K562 (cell line): ENCODE measurements around the gene TNN. TPM values are rescaled to one million over a fixed set of nuclear protein-coding genes. Genes with fewer than 3 reads are reported as not detected.
A peak's percentile ranks its signal among the peaks of the same experiment; 100 is the strongest.

Experiments used
- CBX1 ChIP-seq: sonication (generic); IDR thresholded peaks from 2 replicates; pipeline ENCODE4 v1.6.1; 2016; ENCODE audit warnings: antibody characterized with exemption, low read depth, mild to moderate bottlenecking
- CBX3 ChIP-seq, 2 experiments: IDR thresholded peaks; 1 replicate in 1 of 2; 2 replicates in 1 of 2; pipeline ENCODE4 v1.6.1; 2012; ENCODE audit warnings: inconsistent platforms in 2 of 2, low read length in 2 of 2, borderline replicate concordance in 1 of 2, control low read depth in 1 of 2
- polyA plus RNA-seq, 8 experiments: library from polyadenylated mRNA; depleted of rRNA in 4 of 8; stranded (reverse) in 5 of 8; unstranded in 3 of 8; fragments of >200 nt; fragmentation: Nextera tagmentation in 2 of 8; fragmentation: Illumina TruSeq in 1 of 8; extraction: Ambion mirVana in 2 of 8; extraction: Trizol in 1 of 8; gene quantifications; 2 replicates each; pipeline versions ENCODE4 v1.2.1 to v1.2.3, GENCODE V29; 2011 to 2014; ENCODE audit warnings: inconsistent platforms in 1 of 8, missing spikeins in 1 of 8
- total RNA-seq, 7 experiments: library from RNA; depleted of rRNA in 6 of 7; stranded (reverse); fragments of >200 nt in 6 of 7; fragmentation: Illumina TruSeq in 2 of 7; extraction: Trizol in 2 of 7; gene quantifications; 2 replicates each; pipeline versions ENCODE4 v1.2.1 to v1.2.3, GENCODE V29; 2011 to 2021; ENCODE audit warnings: low replicate concordance in 1 of 7
- TF ChIP-seq, protein P1 (sequence below), 2 experiments: fragments of 450-650 bp; formaldehyde crosslinking in 1 of 2; IDR thresholded peaks; 2 replicates each; pipeline versions ENCODE4 v1.4.0 to v1.6.1; 2014 to 2020; ENCODE audit warnings: mild to moderate bottlenecking in 2 of 2, borderline replicate concordance in 1 of 2, low read depth in 1 of 2

Gene TNN
- total and polyA plus RNA-seq, 9 of the 15 experiments (the other 6 are each of a cell fraction or from before 2014, with no cell fraction given), result 0.01 to 0.09 (median 0.07) TPM; not detected in 4

GRCh38 chr1:175152006-175152652, 84.5 kb downstream of the TNN start (continued):
- TF ChIP-seq, protein P1, sequence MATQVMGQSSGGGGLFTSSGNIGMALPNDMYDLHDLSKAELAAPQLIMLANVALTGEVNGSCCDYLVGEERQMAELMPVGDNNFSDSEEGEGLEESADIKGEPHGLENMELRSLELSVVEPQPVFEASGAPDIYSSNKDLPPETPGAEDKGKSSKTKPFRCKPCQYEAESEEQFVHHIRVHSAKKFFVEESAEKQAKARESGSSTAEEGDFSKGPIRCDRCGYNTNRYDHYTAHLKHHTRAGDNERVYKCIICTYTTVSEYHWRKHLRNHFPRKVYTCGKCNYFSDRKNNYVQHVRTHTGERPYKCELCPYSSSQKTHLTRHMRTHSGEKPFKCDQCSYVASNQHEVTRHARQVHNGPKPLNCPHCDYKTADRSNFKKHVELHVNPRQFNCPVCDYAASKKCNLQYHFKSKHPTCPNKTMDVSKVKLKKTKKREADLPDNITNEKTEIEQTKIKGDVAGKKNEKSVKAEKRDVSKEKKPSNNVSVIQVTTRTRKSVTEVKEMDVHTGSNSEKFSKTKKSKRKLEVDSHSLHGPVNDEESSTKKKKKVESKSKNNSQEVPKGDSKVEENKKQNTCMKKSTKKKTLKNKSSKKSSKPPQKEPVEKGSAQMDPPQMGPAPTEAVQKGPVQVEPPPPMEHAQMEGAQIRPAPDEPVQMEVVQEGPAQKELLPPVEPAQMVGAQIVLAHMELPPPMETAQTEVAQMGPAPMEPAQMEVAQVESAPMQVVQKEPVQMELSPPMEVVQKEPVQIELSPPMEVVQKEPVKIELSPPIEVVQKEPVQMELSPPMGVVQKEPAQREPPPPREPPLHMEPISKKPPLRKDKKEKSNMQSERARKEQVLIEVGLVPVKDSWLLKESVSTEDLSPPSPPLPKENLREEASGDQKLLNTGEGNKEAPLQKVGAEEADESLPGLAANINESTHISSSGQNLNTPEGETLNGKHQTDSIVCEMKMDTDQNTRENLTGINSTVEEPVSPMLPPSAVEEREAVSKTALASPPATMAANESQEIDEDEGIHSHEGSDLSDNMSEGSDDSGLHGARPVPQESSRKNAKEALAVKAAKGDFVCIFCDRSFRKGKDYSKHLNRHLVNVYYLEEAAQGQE (IDR thresholded peaks at IDR 0.05; ENCODE audit: borderline replicate concordance), result peak; percentile 69
- TF ChIP-seq, protein P1 (CRISPR knock-in tag; IDR thresholded peaks at IDR 0.05; ENCODE audit: low read depth), result no peak
- no peak for TF ChIP-seq CBX1
- TF ChIP-seq CBX3 (IDR thresholded peaks at IDR 0.05; ENCODE audit: borderline replicate concordance in 1 of 2, low read length in 2 of 2), result no peak
